Activated CD4-positive, alpha-beta T cell treated with anti-CD3 and anti-CD28 coated beads, Interleukin-2, amount 50 U/mL, for 48 hours (primary cell): Measurements from ENCODE around the gene SEPTIN12.
"Not testable (repeated sequence)": the region's sequence is repeated elsewhere in the genome, so short reads cannot be mapped to it uniquely, and the experiment has no call there.

Experiments used
- DNase-seq, 2 experiments: peaks; one replicate each; pipeline ENCODE4 v3.0.0-alpha.2; 2020

SEPTIN12 gene

DNA sequence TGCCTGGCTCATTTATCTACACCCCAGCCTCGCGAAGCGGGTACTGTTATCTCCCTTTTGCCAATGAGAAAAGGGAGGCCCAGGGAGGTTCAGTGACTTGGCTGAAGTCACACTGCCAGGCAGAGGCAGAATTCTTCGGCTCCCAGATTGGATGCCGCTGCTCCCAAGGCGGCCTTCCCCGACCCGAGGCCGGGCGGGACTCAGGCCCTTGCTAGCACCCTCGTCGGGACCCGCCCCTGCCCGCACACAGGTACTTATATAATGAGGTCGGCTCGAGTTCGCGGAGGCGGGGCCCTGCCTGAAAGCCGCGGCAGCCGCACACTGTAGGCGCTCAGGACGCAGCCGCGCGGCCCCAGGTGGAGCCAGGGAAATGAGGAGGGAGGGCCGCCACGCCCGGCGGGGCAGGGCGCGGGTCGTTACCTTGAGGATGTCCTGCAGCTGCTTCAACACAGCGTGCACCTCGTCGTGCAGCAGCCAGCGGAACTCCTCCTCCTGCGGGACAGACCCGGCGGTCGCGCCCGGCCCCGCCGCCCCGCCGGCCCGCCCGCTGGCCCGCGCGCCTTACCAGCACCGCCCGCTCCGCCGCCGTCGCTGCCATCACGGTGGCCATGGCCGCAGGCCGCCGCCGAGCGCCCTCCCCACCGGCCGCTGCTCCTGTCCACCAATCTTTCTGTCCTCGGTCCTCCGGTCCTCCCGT is 14.0 kb upstream of the SEPTIN12 start, which contains the start of gene ROGDI:
TSS of gene ROGDI (minus strand) at position 672 of the 697 bp plus-strand sequence. CDS start at position 610, 62 bp downstream.
- DNase-seq: peak; percentile 76 to 80

DNA sequence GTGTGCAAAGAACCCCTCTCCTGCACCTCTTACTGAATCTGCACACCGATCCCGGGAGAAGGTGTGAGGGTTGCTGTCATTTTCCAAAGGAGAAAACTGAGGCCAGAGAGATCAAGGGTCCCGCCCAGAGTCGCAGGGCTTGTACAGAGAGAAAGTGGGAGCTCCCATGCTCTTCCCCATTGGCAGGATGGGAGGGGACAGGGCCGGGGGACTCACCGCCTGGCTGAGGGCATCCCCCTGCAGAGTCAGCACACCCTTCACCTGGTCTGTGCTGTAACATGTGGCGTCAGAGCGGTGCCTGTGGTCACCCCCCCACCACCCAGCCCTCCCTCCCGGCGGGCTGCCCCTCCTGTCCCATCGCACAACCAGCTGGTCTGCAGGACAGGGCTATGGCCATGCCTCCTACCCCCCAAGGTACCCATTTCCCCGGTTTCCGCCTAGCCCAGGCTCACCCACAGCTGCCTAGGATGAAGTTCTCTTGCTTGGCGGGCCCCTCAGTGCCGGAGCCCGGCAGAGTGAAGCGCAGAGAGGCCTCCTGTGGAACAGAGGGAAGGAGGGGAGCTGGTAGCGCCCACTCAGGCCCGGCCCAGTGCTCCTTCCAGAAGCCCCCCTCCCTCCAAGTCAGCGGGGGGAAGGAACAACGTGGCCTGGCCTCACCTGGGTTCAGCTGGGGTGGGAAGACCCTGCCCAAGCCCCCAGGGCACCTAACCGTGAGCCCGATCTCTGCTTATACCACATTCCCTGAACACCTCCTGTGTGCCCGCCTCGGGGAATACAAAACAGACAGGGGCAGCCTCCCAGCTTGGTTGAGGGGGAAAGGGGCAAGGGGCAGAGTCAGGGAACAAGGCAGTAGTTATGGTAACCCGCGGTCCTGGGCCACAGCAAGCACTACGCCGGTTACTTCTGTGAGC is 13.2 kb upstream of the SEPTIN12 start:
- peak in 1 of 2 experiments; percentile 11 for DNase-seq

DNA sequence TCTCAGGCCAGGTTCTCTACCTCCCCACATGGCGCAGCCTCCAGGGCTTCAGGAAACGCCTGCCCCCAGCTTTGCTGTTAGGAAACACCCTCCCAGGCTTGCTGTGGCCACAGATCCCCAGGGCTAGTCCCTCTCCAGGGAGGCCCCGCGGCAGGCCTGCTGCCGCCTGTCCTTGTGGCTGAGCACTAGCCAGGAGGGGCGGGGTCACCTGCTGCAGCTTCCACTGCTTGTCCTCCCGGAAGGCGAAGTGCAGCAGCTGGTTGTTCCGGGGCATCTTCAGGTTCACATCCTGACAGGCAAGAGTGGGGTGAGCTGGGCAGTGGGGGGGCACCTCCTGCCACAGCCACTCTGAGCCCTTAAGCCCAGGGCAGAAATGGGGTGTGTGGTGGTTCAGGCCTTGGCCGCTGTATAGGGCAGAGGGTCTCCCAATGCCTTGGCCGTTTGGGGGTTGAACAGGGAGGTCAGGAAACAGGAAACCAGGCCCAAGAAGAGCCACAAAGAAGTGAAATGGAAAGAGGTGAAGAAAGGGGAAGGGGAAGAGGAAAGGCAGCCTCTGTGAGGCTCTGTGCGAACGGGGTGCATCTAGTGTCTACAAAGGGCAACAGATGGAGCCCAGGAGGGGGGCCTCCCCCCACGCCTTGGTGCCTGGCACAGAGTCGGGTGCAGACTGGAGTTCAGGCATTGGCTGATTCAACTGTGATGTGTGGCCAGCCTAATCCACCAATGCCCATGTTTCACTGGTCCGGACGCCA is 12.3 kb upstream of the SEPTIN12 start:
- DNase-seq: no peak

- DNase-seq: no peak
Observed at GRCh38 chr16:4799171-4799855, 11.2 kb upstream of the SEPTIN12 start.

GRCh38 chr16:4798456-4798855 is 10.3 kb upstream of the SEPTIN12 start:
- DNase-seq: no peak

DNA sequence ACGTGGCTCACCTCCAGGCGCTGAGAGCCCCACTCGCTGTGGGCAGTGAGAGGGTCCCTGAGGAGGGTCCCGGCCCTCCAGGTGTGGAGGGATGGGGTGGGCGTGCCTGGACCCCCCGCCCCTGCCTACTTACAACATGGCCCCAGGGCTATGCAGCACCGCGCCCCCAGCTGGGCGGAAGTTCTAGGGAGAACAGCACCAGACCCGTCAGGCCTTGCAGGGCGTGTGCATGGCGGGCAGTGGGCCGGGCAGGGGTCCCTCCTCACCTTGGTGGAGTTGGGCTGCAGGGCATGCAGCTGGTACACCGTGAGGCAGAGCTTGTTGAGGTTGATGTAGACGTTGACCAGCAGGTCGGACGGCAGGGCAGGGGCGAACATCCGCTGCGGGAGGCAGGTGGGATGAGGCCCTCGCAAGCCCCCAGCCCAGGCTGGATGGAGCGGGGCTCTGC is 9.7 kb upstream of the SEPTIN12 start:
- DNase-seq: no peak

DNA sequence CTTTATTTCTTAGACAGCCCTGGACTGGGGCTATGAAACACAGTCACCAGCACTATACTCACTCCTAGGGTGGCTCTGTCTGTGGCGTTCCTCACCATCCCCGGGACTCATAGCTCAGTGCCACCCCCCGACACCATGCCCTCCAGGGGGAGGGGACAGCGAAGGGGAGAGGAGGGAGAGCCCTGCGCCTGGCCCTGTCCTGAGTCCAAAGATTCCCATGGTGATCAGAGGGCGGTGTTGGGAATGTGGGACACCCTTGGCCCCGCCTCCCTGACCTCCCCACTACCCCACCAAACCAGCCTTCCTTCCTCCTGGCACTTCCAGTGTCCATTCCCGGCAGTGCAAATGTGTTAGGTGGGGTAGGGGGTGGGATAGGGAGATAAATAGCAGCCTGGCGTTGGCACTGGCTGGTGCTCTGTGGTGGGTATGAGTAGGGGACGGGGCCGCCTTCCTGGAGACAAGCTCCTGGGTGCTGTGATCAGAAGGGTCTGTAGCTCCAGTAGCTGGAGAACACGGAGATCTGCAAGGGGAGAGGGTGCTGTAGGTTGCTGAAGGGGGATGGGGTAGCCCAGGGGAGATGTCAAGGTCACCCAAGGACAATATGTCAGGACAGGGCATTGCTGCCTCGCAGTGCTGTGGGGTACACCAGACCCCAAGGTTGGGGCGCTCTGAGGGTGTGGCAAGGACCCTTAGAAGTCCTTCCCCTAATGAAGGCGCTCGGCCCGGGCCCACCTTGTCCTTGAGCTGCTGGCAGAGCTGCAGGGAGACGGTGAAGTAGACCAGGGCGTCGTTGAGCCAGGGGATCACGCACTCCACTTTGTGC is 9.0 kb upstream of the SEPTIN12 start:
- DNase-seq: no peak

DNA sequence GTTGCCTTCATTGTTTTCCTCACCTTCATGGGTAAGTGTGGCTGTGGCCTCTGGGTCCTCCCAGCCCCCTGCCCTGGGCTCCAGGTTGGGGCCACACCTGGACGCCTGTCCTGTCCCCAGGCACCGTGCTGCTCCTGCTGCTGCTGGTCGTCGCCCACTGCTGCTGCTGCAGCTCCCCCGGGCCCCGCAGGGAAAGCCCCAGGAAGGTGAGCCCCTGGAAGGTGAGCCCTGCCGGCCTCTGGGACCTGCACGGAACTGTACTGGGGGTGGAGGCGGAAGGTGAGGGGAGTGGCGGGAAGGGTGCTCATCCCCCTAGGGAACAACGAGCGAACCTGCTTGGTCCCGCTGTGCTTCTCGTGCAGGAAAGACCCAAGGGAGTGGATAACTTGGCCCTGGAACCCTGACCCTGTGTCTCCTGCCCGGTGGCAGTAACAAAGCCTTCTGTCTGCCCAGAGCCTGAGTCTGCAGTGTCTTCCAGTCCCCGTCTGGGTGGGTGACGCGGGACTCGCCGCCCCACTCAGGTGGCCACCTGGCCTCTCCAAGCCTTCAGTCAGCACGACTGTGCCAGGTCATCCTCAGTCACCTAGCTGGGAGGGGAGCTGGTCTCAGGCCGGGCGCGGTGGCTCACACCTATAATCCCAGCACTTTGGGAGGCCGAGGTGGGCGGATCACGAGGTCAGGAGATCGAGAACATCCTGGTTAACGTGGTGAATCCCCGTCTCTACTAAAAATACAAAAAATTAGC is 7.9 kb upstream of the SEPTIN12 start:
- no peak for DNase-seq

DNA sequence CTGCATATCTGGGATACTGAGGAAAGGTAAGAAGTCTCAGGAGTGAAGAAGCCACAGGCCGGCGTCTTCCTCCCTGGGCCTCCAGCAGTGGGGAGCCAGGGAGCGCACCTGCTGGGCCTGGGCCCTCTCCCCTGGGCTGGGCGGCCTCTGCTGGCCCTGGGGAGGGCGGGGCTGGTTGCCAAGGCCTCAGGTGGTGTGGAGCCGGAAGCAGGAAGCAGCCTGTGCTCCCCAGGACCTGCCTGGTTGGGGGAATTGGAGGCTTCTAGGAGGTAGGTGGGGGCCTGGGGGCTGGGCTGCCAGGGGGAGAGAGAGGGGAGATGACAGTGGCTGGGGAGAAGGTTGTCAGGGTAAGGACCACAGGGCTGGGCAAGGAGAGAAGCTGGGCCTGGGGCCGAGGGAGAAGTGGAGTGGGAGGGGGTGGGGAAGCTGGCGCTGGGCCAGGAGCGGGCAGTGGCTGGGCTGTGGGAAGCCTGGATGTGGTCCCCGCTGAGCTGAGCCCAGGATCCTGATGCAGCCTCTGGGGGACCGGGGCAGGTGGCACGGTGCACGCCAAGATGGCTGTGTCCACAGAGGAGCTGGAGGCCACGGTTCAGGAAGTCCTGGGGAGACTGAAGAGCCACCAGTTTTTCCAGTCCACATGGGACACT is 7.2 kb upstream of the SEPTIN12 start, which contains the start of gene SMIM22:
TSS of gene SMIM22 (plus strand) at position 189 of the 647 bp plus-strand sequence. CDS start at position 555, 366 bp downstream.
- DNase-seq: no peak

DNA sequence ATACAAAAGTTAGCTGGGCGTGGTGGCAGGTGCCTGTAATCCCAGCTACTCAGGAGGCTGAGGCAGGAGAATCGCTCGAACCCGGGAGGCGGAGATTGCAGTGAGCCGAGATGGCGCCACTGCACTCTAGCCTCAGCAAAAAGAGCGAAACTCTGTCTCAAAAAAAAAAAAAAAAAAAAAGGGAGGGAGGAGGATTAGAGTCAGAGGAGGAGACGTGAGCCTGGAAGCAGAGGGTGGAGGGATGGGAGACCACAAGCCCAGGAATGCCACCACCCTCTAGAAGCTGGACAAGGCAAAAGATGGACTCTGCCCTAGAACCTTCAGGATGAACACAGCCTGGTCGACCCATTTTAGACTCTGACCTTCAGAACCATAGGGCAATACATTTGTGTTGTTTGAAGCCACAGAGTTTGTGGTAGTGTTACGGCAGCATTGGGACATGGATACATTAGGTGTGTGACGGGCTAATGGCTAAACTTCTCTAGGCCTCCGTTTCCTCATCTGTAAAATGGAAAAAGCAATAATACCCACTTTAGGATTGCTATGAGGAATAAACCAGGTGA is 4.9 kb upstream of the SEPTIN12 start:
- DNase-seq: no peak

- no peak for DNase-seq
Observed at GRCh38 chr16:4790871-4791270, 2.7 kb upstream of the SEPTIN12 start.

DNA sequence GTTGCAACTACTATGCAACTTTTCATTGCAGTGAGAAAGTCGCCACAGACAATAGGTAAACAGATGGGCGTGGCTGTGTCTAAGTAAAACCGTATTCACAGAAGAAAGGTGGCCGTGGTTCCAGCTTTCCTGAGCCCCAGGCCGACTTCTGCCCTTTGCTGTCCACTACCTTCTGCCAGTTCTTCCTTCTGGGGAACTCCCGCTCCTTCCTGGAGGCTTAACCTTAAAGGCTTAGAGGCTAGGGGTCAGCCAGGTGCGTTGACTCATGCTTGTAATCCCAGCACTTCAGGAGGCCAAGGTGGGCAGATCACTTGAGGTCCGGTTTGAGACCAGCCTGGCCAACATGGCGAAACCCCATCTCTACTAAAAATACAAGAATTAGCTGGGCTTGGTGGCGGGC is 2.1 kb upstream of the SEPTIN12 start:
- DNase-seq: no peak

DNA sequence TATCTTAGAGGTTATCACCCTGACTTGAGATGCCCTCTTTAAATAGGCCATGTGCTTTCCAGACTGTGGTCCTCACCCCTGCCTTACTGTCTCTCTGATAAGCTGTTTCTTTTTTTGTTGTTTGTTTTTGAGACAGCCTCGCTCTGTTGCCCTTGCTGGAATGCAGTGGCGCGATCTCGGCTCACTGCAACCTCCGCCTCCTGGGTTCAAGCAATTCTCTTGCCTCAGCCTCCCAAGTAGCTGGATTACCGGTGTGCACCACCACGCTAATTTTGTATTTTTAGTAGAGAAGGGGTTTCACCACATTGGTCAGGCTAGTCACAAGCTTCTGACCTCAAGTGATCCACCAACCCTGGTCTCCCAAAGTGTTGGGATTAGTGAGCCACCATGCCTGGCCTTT is 765 bp upstream of the SEPTIN12 start:
- no peak for DNase-seq

DNA sequence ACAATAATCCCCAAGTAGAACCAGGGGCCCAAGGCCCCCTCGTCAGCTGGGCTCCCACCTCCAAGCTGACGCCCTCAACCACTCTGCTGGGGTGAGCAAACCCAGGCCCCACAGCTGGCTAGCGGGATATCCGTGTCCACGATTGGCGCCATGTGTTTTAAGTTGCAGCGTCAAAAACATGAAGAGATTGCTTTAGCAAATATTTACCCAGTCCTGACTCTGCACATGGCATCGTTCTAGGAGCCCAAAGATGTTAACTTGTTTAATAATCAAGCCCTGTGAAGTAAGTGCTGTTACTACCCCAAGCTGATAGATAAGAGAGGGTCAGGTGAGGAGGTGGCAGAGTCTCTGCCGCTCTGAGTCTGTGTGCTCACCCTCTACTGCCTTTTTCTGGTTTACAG is 344 bp upstream of the SEPTIN12 start:
- no peak for DNase-seq

DNA sequence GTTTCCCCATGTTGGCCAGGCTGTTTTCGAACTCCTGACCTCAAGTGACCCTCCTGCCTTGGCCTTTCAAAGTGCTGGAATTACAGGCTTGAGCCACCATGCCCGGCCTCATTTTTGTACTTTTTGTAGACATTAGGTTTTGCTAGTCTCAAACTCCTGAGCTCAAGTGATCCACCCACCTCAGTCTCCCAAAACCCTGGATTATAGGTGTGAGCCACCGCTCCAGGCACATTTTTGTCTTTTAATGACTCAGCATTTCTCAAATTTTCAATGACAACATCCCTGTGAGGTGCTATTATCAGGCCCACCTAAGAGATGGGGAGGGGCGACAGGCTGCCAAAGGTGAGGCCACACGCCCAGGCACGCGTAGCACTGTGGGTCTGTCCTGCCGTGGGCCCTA is 1.1 kb downstream of the SEPTIN12 start:
- no peak for DNase-seq

GRCh38 chr16:4785758-4786433 is 2.2 kb downstream of the SEPTIN12 start:
- DNase-seq: no peak

DNA sequence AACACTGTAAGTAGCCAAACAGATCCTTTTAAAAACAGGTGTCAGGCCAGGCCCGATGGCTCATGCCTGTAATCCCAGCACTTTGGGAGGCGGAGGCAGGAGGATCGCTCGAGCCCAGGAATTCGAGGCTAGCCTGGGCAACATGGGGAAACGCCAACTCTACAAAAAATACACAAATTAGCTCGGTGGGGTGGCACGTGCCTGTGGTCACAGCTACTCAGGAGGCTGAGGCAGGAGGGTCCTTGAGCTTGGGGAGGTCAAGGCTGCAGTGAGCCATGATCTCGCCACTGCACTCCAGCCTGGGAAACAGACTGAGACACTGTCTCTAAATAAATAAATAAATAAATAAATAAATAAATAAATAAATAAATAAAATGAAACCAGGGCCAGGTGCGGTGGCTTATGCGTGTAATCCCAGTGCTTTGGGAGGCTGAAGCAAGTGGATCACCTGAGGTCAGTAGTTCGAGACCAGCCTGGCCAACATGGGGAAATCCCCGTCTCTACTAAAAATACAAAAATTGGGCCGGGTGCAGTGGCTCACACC is 3.6 kb downstream of the SEPTIN12 start:
- not testable (repeated sequence) for DNase-seq

DNA sequence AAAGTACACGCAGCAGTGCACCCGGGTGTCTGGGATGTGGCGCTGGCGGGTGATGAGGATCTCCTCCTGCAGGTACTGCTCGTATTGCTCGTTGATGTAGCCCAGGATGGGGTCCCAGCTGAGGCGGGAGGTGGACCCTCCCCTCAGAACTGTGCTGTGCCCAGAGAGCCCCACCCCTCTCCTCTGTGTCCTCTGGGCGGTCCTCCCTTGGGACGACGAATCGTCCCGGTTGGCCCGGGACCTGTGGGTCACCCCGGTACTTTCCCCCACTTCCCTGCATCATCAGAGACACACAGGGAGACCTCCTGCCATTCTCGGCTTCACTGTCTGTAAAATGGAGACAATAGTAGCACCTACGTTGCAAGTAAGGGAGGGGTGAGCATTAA is 4.2 kb downstream of the SEPTIN12 start:
- no peak for DNase-seq
